OCI-LY1 (cell line): ENCODE measurements around the gene ATP11A.

Experiments used
- H2AFZ ChIP-seq: fragments of 200-600 bp; sonication (generic), shearing (Covaris generic); 2 replicates; pipeline ENCODE4 v1.6.0; 2014; ENCODE audit warnings: antibody characterized with exemption, mild to moderate bottlenecking, low read length
- H3F3A ChIP-seq: fragments of 200-600 bp; sonication (generic), shearing (Covaris generic); 2 replicates; pipeline ENCODE4 v1.6.0; 2014; ENCODE audit warnings: mild to moderate bottlenecking, antibody characterized with exemption, low read length, moderate library complexity; ENCODE audit not compliant: insufficient read depth
- H3K27ac ChIP-seq: fragments of 200-600 bp; sonication (generic); 2 replicates; pipeline ENCODE4 v1.5.1; 2014; ENCODE audit warnings: low read length, mixed run types, mild to moderate bottlenecking, low read depth; ENCODE audit not compliant: poor library complexity, severe bottlenecking
- H3K27me3 ChIP-seq: fragments of 200-600 bp; sonication (generic); 2 replicates; pipeline ENCODE4 v1.6.0; 2014; ENCODE audit warnings: antibody characterized with exemption, mild to moderate bottlenecking, low read length, moderate library complexity; ENCODE audit not compliant: insufficient read depth
- H3K36me3 ChIP-seq: fragments of 200-600 bp; sonication (generic); 2 replicates; pipeline ENCODE4 v1.6.1; 2014; ENCODE audit warnings: mild to moderate bottlenecking, antibody characterized with exemption, low read length, moderate library complexity, mixed read lengths; ENCODE audit not compliant: insufficient read depth
- H3K4me1 ChIP-seq: fragments of 200-600 bp; sonication (generic); 2 replicates; pipeline ENCODE4 v1.5.1; 2014; ENCODE audit warnings: mild to moderate bottlenecking, low read length, moderate library complexity; ENCODE audit not compliant: insufficient read depth, severe bottlenecking
- H3K4me2 ChIP-seq: fragments of 200-600 bp; sonication (generic), shearing (Covaris generic); 2 replicates; pipeline ENCODE4 v1.6.1; 2014; ENCODE audit warnings: low read length
- H3K4me3 ChIP-seq: fragments of 200-600 bp; sonication (generic); 2 replicates; pipeline ENCODE4 v1.5.1; 2014; ENCODE audit warnings: low read length, low read depth, mild to moderate bottlenecking, mixed read lengths; ENCODE audit not compliant: poor library complexity, severe bottlenecking
- H3K79me2 ChIP-seq: fragments of 200-600 bp; shearing (Covaris generic); 2 replicates; pipeline ENCODE4 v1.6.1; 2016; ENCODE audit warnings: mixed run types, low read length, mixed read lengths; ENCODE audit not compliant: insufficient read depth
- H3K9ac ChIP-seq: fragments of 200-600 bp; sonication (generic), shearing (Covaris generic); 2 replicates; pipeline ENCODE4 v1.6.1; 2014; ENCODE audit warnings: mild to moderate bottlenecking, low read length, mixed read lengths
- H3K9me2 ChIP-seq: fragments of 200-600 bp; sonication (generic), shearing (Covaris generic); 2 replicates; pipeline ENCODE4 v1.6.1; 2014; ENCODE audit warnings: low read depth, mild to moderate bottlenecking, low read length, mixed read lengths
- H3K9me3 ChIP-seq: fragments of 200-600 bp; shearing (Covaris generic); 2 replicates; pipeline ENCODE4 v1.6.1; 2014; ENCODE audit warnings: low read length, mixed read lengths
- H4K20me1 ChIP-seq: fragments of 200-600 bp; sonication (generic), shearing (Covaris generic); 2 replicates; pipeline ENCODE4 v1.6.0; 2016; ENCODE audit warnings: mild to moderate bottlenecking, low read length; ENCODE audit not compliant: insufficient read depth
- EZH2 ChIP-seq: fragments of 200-600 bp; sonication (generic), shearing (Covaris generic); IDR thresholded peaks from 2 replicates; pipeline ENCODE4 v1.8.0; 2017; ENCODE audit warnings: borderline replicate concordance, mixed run types, mild to moderate bottlenecking, antibody characterized with exemption, low read length, moderate library complexity, mixed read lengths
- TF ChIP-seq, protein P1 (sequence below): fragments of 200-600 bp; sonication (generic), shearing (Covaris generic); IDR thresholded peaks from 2 replicates; pipeline ENCODE4 v1.5.1; 2017; ENCODE audit warnings: mild to moderate bottlenecking, antibody characterized with exemption, low read length, moderate library complexity, mixed read lengths

ATP11A gene

DNA sequence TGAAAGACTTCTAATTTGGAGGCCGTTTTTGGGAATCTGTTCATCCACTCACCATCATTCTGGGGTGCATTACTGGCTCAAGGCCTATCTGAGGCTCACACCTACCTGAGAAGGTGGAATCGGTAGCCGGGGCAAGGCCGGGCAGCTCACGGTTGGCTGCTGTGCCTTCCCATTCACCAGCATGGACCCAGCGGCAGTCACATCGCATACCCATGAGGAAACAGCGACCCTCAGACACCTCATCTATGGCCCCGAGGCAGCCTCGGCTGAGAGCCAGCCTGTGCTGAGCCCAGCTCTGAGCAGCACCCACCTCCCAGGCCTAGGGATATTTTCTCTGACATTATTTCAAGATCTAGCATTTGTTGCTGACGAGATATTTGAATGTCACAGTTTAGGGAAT lies 130.5 kb downstream of the ATP11A start:
- Histone ChIP-seq H4K20me1 (no peaks in the 10 kb centered on the region), H3K4me1 (no peaks in the 10 kb centered on the region), H3K4me2 (no peak overlapping the region), H3K4me3 (no peak overlapping the region), H3K27ac (no peak overlapping the region), H3K27me3 (no peaks in the 10 kb centered on the region), H3K9me3 (no peaks in the 10 kb centered on the region), H3K9me2 (no peaks in the 10 kb centered on the region), H3K79me2 (no peaks in the 10 kb centered on the region), H3F3A (no peaks in the 10 kb centered on the region), H3K9ac (no peak overlapping the region), H3K36me3 (peaks cover 39% of the 10 kb centered on the region), H2AFZ (no peak overlapping the region)
- no peak for TF ChIP-seq EZH2
- TF ChIP-seq, protein P1, sequence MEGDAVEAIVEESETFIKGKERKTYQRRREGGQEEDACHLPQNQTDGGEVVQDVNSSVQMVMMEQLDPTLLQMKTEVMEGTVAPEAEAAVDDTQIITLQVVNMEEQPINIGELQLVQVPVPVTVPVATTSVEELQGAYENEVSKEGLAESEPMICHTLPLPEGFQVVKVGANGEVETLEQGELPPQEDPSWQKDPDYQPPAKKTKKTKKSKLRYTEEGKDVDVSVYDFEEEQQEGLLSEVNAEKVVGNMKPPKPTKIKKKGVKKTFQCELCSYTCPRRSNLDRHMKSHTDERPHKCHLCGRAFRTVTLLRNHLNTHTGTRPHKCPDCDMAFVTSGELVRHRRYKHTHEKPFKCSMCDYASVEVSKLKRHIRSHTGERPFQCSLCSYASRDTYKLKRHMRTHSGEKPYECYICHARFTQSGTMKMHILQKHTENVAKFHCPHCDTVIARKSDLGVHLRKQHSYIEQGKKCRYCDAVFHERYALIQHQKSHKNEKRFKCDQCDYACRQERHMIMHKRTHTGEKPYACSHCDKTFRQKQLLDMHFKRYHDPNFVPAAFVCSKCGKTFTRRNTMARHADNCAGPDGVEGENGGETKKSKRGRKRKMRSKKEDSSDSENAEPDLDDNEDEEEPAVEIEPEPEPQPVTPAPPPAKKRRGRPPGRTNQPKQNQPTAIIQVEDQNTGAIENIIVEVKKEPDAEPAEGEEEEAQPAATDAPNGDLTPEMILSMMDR = no peak

DNA sequence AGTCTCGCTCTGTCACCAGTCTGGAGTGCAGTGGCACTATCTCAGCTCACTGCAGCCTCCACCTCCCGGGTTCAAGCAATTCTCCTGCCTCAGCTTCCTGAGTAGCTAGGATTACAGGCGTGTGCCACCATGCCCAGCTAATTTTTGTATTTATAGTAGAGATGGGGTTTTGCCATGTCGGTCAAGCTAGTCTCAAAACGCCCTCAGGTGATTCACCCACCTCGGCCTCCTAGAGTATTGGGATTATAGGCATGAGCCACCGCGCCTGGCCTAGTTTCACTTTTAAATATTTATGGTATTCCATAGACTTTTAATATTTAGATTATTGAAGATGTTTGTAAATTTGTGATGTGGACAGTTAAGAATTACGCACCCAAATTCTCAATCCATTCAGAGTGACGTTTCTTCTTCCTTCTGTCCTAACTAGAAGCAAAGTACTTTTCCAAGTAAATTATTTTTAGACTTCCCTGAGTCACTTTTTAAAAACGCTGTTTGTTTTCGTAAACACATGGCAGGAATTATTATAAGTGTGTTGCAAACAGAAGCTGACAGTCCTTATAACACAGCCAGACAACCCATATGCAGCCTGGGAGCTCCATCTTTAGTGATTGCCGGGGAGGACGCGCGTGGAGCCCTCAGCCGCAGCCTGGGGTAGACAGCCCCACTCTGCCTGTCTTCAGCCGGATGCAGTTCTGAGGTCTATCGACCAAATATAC lies 131.7 kb downstream of the ATP11A start:
- Histone ChIP-seq H3K9ac (no peak overlapping the region), H2AFZ (no peak overlapping the region), H3K27ac (no peak overlapping the region), H4K20me1 (no peaks in the 10 kb centered on the region), H3K9me3 (no peaks in the 10 kb centered on the region), H3K27me3 (no peaks in the 10 kb centered on the region), H3F3A (no peaks in the 10 kb centered on the region), H3K4me1 (no peaks in the 10 kb centered on the region), H3K79me2 (no peaks in the 10 kb centered on the region), H3K9me2 (no peaks in the 10 kb centered on the region), H3K4me3 (no peak overlapping the region), H3K36me3 (peaks cover 43% of the 10 kb centered on the region), H3K4me2 (no peak overlapping the region)
- TF ChIP-seq, protein P1 = no peak
- no peak for TF ChIP-seq EZH2

DNA sequence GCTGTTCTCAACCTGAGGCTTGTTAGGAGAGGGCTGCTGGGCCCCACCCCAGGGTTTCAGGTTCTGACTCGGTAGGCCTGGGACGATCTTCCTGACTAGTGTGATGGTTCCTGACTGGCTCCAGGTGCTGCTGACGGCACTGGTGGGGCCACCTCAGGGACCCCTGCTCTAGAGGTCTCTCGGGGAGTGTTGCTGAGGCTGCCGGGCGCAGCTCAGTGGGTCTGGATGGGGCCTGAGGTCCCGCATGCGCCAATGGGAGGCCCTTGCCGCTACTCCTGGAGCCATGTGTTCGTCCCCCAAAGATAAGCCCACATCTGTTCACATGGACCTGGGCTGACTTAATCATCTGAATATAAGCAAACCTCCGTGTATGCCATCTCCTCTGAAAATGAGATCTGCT lies 133.0 kb downstream of the ATP11A start:
- Histone ChIP-seq H3K9me2 (no peaks in the 10 kb centered on the region), H3K4me2 (no peak overlapping the region), H3K27ac (no peak overlapping the region), H3K9me3 (no peaks in the 10 kb centered on the region), H2AFZ (no peak overlapping the region), H3K79me2 (no peaks in the 10 kb centered on the region), H3K9ac (no peak overlapping the region), H4K20me1 (no peaks in the 10 kb centered on the region), H3F3A (no peaks in the 10 kb centered on the region), H3K27me3 (no peaks in the 10 kb centered on the region), H3K36me3 (peaks cover 34% of the 10 kb centered on the region), H3K4me3 (no peak overlapping the region), H3K4me1 (no peaks in the 10 kb centered on the region)
- TF ChIP-seq, protein P1 = no peak
- TF ChIP-seq EZH2 = no peak
